ENCODE data around the gene DNAJC17. TPM values are rescaled to one million over a fixed set of nuclear protein-coding genes. Genes with fewer than 3 reads are reported as not detected.

Gene DNAJC17
- total RNA-seq, 1 experiment from 2014 or later: 39.3 TPM

DNA sequence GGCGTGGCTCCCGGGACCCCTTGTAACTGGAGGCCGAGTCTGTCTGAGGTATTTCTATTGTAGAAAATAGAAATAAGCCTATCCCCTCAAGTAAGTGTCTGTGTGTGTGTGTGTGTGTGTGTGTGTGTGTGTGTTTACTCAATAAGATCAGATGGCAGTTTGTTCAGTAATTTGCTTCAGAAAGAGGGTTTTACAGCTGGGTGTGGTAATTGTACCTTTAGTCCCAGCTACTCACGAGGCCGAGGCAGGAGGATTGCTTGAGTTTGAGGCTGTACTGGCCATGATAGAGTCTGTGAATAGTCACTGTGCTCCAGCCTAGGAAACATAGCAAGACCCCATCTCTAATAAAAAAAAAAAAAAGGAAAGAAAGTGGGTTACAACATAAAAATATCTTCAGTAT lies 45.3 kb upstream of the DNAJC17 start:
- CTCF ChIA-PET: no interaction called here
- no peak for TF ChIP-seq SIN3A (IDR thresholded peaks at IDR 0.05; ENCODE audit: borderline replicate concordance, insufficient read depth, low read depth, low read length)
- TF ChIP-seq, protein P1, sequence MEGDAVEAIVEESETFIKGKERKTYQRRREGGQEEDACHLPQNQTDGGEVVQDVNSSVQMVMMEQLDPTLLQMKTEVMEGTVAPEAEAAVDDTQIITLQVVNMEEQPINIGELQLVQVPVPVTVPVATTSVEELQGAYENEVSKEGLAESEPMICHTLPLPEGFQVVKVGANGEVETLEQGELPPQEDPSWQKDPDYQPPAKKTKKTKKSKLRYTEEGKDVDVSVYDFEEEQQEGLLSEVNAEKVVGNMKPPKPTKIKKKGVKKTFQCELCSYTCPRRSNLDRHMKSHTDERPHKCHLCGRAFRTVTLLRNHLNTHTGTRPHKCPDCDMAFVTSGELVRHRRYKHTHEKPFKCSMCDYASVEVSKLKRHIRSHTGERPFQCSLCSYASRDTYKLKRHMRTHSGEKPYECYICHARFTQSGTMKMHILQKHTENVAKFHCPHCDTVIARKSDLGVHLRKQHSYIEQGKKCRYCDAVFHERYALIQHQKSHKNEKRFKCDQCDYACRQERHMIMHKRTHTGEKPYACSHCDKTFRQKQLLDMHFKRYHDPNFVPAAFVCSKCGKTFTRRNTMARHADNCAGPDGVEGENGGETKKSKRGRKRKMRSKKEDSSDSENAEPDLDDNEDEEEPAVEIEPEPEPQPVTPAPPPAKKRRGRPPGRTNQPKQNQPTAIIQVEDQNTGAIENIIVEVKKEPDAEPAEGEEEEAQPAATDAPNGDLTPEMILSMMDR (IDR thresholded peaks at IDR 0.05): no peak
- no peak for TF ChIP-seq TCF7L2 (IDR thresholded peaks at IDR 0.05; ENCODE audit: low read depth, low read length)
- TF ChIP-seq, protein P2, sequence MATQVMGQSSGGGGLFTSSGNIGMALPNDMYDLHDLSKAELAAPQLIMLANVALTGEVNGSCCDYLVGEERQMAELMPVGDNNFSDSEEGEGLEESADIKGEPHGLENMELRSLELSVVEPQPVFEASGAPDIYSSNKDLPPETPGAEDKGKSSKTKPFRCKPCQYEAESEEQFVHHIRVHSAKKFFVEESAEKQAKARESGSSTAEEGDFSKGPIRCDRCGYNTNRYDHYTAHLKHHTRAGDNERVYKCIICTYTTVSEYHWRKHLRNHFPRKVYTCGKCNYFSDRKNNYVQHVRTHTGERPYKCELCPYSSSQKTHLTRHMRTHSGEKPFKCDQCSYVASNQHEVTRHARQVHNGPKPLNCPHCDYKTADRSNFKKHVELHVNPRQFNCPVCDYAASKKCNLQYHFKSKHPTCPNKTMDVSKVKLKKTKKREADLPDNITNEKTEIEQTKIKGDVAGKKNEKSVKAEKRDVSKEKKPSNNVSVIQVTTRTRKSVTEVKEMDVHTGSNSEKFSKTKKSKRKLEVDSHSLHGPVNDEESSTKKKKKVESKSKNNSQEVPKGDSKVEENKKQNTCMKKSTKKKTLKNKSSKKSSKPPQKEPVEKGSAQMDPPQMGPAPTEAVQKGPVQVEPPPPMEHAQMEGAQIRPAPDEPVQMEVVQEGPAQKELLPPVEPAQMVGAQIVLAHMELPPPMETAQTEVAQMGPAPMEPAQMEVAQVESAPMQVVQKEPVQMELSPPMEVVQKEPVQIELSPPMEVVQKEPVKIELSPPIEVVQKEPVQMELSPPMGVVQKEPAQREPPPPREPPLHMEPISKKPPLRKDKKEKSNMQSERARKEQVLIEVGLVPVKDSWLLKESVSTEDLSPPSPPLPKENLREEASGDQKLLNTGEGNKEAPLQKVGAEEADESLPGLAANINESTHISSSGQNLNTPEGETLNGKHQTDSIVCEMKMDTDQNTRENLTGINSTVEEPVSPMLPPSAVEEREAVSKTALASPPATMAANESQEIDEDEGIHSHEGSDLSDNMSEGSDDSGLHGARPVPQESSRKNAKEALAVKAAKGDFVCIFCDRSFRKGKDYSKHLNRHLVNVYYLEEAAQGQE (IDR thresholded peaks at IDR 0.05; ENCODE audit: insufficient read depth in 1 of 2, low read depth in 2 of 2, low read length in 1 of 2): no peak
- no peak for TF ChIP-seq POLR2AphosphoS5 (IDR thresholded peaks at IDR 0.05; ENCODE audit: low read depth, low read length)
- H3K4me1 ChIP-seq (ENCODE audit: control insufficient read depth, insufficient read depth, low read length): 0 out of 2 replicates have a peak, but pooled peaks cover 4% of the 10 kb centered on the region
- no peaks in the 10 kb centered on the region for H3K36me3 ChIP-seq (ENCODE audit: control insufficient read depth, insufficient read depth, low read length)
- no peak for DNase-seq (ENCODE audit: low read depth, low spot score)
- H3K27ac ChIP-seq (ENCODE audit: low read length): no peak overlapping the region
- no peaks in the 10 kb centered on the region for H3K27me3 ChIP-seq (ENCODE audit: control insufficient read depth, insufficient read depth, low read length)
- H3K4me3 ChIP-seq (ENCODE audit: low read depth in 2 of 2, low read length in 2 of 2): no peak overlapping the region
- no TSS peak for BruUV-seq (replicated peaks)
- in situ Hi-C loops (cut with HindIII; ENCODE audit: low pct_unique_long_range_greater_than_20kb, low sequenced_read_pairs): no loop called here
- intact Hi-C loops (cut with micrococcal nuclease; ENCODE audit: unreplicated experiment): no loop called here
- POLR2A ChIA-PET: interaction anchor here (0.6 kb wide), 1 partner anchor 18 kb away, joined by 3 read pairs; no protein-coding TSS in a partner anchor
- ATAC-seq: no peak
- H3K9me3 ChIP-seq (ENCODE audit: control insufficient read depth, insufficient read depth, low read depth, low read length): no peaks in the 10 kb centered on the region

DNA sequence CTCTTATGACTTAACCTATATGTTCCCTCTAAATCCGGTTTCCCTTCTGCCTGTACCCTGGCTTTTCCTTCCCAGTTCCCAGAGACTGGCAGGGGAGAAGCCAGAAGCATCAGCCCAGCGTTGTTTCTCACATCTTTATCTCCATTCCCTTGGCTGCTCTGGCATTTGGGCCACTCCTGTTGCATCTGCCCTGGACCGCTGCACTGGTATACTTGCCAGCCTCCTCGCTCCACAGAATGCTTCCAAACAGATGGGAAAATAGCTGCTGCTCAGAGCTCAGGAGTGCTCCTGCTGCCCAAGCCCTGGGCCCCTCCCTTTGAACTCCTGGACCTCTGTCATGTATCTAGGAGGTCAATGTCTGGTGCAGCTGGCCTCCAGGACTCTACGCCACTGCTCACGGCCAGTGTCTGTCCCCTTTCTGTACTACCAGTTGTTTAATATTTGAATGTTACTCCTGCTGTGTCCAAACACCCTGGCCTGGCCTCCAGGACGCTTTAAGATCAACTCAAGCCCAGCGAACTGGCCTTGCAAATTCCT lies 43.4 kb upstream of the DNAJC17 start:
- Histone ChIP-seq H3K4me1 (ENCODE audit: control insufficient read depth, insufficient read depth, low read length) (no peaks in the 10 kb centered on the region), H3K27ac (ENCODE audit: low read length) (no peak overlapping the region), H3K36me3 (ENCODE audit: control insufficient read depth, insufficient read depth, low read length) (no peaks in the 10 kb centered on the region), H3K27me3 (ENCODE audit: control insufficient read depth, insufficient read depth, low read length) (no peaks in the 10 kb centered on the region), H3K9me3 (ENCODE audit: control insufficient read depth, insufficient read depth, low read depth, low read length) (no peaks in the 10 kb centered on the region), H3K4me3 (ENCODE audit: low read depth in 2 of 2, low read length in 2 of 2) (no peak overlapping the region)
- ChIA-PET POLR2A (no interaction called here), CTCF (no interaction called here)
- in situ Hi-C loops (cut with HindIII; ENCODE audit: low pct_unique_long_range_greater_than_20kb, low sequenced_read_pairs): no loop called here
- ATAC-seq (no peak), DNase-seq (ENCODE audit: low read depth, low spot score) (no peak)
- TF ChIP-seq, protein P2 (IDR thresholded peaks at IDR 0.05; ENCODE audit: insufficient read depth in 1 of 2, low read depth in 2 of 2, low read length in 1 of 2): no peak
- TF ChIP-seq POLR2AphosphoS5 (IDR thresholded peaks at IDR 0.05; ENCODE audit: low read depth, low read length): no peak
- no TSS peak for BruUV-seq (replicated peaks)
- intact Hi-C loops (cut with micrococcal nuclease; ENCODE audit: unreplicated experiment): no loop called here
